HEK293T (cell line): ENCODE data around the gene RAP2B.

Experiments
- ARNT ChIP-seq: fragments of 450-650 bp; IDR thresholded peaks from 2 replicates; pipeline ENCODE4 v1.6.1; 2017; ENCODE audit warnings: mild to moderate bottlenecking
- ELF4 ChIP-seq: fragments of 450-650 bp; IDR thresholded peaks from 2 replicates; pipeline ENCODE4 v1.6.1; 2017; ENCODE audit warnings: antibody characterized with exemption
- FOXA1 ChIP-seq: fragments of 450-650 bp; IDR thresholded peaks from 2 replicates; pipeline ENCODE4 v1.6.1; 2016; ENCODE audit warnings: mild to moderate bottlenecking
- FOXM1 ChIP-seq: fragments of 450-650 bp; IDR thresholded peaks from 2 replicates; pipeline ENCODE4 v1.6.1; 2017; ENCODE audit warnings: mild to moderate bottlenecking, borderline replicate concordance
- L3MBTL2 ChIP-seq: fragments of 450-650 bp; conservative IDR thresholded peaks from 2 replicates; pipeline ENCODE4 v1.6.1; 2016; ENCODE audit warnings: mild to moderate bottlenecking
- LEF1 ChIP-seq: fragments of 450-650 bp; IDR thresholded peaks from 2 replicates; pipeline ENCODE4 v1.6.1; 2017; ENCODE audit warnings: mild to moderate bottlenecking, borderline replicate concordance
- SP1 ChIP-seq: fragments of 450-650 bp; IDR thresholded peaks from 2 replicates; pipeline ENCODE4 v1.6.1; 2017
- SUZ12 ChIP-seq: fragments of 450-650 bp; IDR thresholded peaks from 2 replicates; pipeline ENCODE4 v1.6.1; 2016; ENCODE audit warnings: mild to moderate bottlenecking
- TARDBP ChIP-seq: fragments of 450-650 bp; IDR thresholded peaks from 2 replicates; pipeline ENCODE4 v1.6.1; 2016
- ZNF384 ChIP-seq: fragments of 450-650 bp; IDR thresholded peaks from 2 replicates; pipeline ENCODE4 v1.6.1; 2016

- no peak for TF ChIP-seq TARDBP
- no peak for TF ChIP-seq LEF1
- TF ChIP-seq ARNT: no peak
- no peak for TF ChIP-seq ELF4
- TF ChIP-seq FOXM1: no peak
- no peak for TF ChIP-seq ZNF384
- TF ChIP-seq SP1: no peak
- no peak for TF ChIP-seq FOXA1
- no peak for TF ChIP-seq L3MBTL2
- no peak for TF ChIP-seq SUZ12
These were observed 11.0 kb upstream of the RAP2B start for GRCh38 chr3:153150991-153151390.
